Hepatocyte (in vitro differentiated cells): ENCODE results near the gene GPX4. TPM values are rescaled to one million over a fixed set of nuclear protein-coding genes. Genes with fewer than 3 reads are reported as not detected.
"Not testable (repeated sequence)": the region's sequence is repeated elsewhere in the genome, so short reads cannot be mapped to it uniquely, and the experiment has no call there.

Experiments used
- DNase-seq: peaks from one replicate; pipeline ENCODE4 v3.0.0-alpha.2; 2016; ENCODE audit warnings: low spot score
- H2AFZ ChIP-seq: fragments of 200-600 bp; sonication (generic); 2 replicates; pipeline ENCODE4 v1.6.0; 2016; ENCODE audit warnings: antibody characterized with exemption, mild to moderate bottlenecking
- H3K27ac ChIP-seq: fragments of 200-600 bp; sonication (generic); 2 replicates; pipeline ENCODE4 v1.5.1; 2016; ENCODE audit warnings: mild to moderate bottlenecking
- H3K27me3 ChIP-seq: fragments of 200-600 bp; sonication (generic); 2 replicates; pipeline ENCODE4 v1.6.1; 2016
- H3K36me3 ChIP-seq: fragments of 200-600 bp; sonication (generic); replicated peaks from 2 replicates; pipeline ENCODE4 v1.5.1; 2016; ENCODE audit warnings: low read depth; ENCODE audit not compliant: insufficient read depth
- H3K4me1 ChIP-seq: fragments of 200-600 bp; sonication (generic); 2 replicates; pipeline ENCODE4 v1.5.1; 2016; ENCODE audit warnings: mild to moderate bottlenecking, moderate library complexity; ENCODE audit not compliant: insufficient read depth
- H3K4me2 ChIP-seq: fragments of 200-600 bp; sonication (generic); 2 replicates; pipeline ENCODE4 v1.6.0; 2016
- H3K4me3 ChIP-seq: fragments of 200-600 bp; sonication (generic); 2 replicates; pipeline ENCODE4 v1.5.1; 2016; ENCODE audit warnings: mild to moderate bottlenecking
- H3K79me2 ChIP-seq: fragments of 200-600 bp; sonication (generic); 2 replicates; pipeline ENCODE4 v1.6.0; 2017; ENCODE audit warnings: mild to moderate bottlenecking
- H3K9me2 ChIP-seq: fragments of 200-600 bp; sonication (generic); replicated peaks from 2 replicates; pipeline ENCODE4 v1.6.0; 2017; ENCODE audit warnings: mild to moderate bottlenecking; ENCODE audit not compliant: insufficient read depth
- H3K9me3 ChIP-seq: fragments of 200-600 bp; sonication (generic); 2 replicates; pipeline ENCODE4 v1.5.1; 2016; ENCODE audit warnings: low read depth, mild to moderate bottlenecking
- H4K20me1 ChIP-seq: fragments of 200-600 bp; sonication (generic); 2 replicates; pipeline ENCODE4 v1.6.0; 2016; ENCODE audit warnings: mild to moderate bottlenecking; ENCODE audit not compliant: insufficient read depth, poor library complexity, severe bottlenecking
- CTCF ChIP-seq: fragments of 200-600 bp; sonication (generic); IDR thresholded peaks from 2 replicates; pipeline ENCODE4 v1.5.1; 2016; ENCODE audit warnings: antibody characterized with exemption, mild to moderate bottlenecking; ENCODE audit not compliant: poor library complexity
- EZH2 ChIP-seq: fragments of 200-600 bp; sonication (generic); IDR thresholded peaks from 2 replicates; pipeline ENCODE4 v1.6.1; 2016; ENCODE audit warnings: antibody characterized with exemption, mild to moderate bottlenecking, borderline replicate concordance
- EZH2phosphoT487 ChIP-seq: fragments of 200-600 bp; sonication (generic); IDR thresholded peaks from one replicate; pipeline ENCODE4 v1.6.1; 2018; ENCODE audit warnings: antibody characterized with exemption, mild to moderate bottlenecking, low read depth, moderate library complexity; ENCODE audit not compliant: unreplicated experiment, severe bottlenecking
- WGBS: methylation state at CpG from one replicate; pipeline ENCODE4 v1.1.6; 2016; ENCODE audit warnings: low lambda C conversion rate; ENCODE audit errors: missing lambda C conversion rate; 5-methylcytosine and 5-hydroxymethylcytosine counted together
- polyA plus RNA-seq: library from polyadenylated mRNA; unstranded; fragments of >200 nt; fragmentation: Nextera tagmentation; extraction: Ambion mirVana; gene quantifications from 2 replicates; pipeline ENCODE4 v1.2.1, GENCODE V29; 2016
- total RNA-seq: library from RNA; depleted of rRNA; stranded (reverse); fragments of >200 nt; gene quantifications from 2 replicates; pipeline ENCODE4 v1.2.3, GENCODE V29; 2014

Gene GPX4
- total and polyA plus RNA-seq, 2 experiments from 2014 or later: 539 to 735 TPM

DNA sequence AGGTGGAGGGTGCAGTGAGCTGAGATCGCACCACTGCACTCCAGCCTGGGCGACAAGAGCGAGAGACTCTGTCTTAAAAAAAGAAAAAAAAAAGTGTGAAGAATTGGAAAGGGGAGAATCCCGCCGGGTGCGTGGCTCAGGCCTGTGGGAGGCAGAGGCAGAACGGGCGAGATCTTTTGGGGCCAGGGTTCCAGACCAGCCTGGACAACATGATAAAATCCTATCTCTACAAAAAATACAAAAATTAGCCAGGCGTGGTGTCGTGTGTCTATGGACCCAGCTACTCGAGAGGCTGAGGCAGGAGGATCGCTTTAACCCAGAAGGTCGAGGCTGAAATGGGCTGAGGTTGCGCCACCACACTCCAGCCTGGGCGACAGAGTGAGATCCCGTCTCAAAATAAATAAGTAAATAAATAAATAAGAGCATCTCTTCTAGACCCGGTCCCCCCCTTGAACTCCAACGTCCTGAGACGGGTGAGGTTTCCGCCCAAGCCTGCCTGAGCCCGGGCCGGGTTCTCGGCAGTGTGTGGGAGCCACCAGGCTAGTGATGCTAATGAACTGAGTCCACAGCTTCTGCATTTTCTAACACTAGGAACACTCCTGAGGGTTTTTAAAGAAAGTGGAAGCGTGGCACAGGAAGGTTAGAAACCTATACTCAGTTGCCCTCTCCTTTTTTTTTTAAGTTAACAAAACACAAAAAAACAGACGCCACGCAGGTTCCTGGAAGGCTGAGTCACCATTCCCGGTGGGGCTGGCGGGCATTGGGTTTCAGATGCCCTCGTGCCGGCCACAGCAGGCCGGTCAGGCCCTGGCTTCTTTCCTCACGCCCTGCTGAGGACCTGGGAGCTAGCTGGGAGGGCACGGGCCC is 22.0 kb downstream of the GPX4 start:
- H3K4me2 ChIP-seq: no peak overlapping the region

GRCh38 chr19:1126984-1127760 is 23.4 kb downstream of the GPX4 start:
- Histone ChIP-seq H3K36me3 (no peaks in the 10 kb centered on the region), H3K27ac (no peak overlapping the region), H4K20me1 (peaks cover 12% of the 10 kb centered on the region), H2AFZ (no peak overlapping the region), H3K4me3 (no peak overlapping the region), H3K27me3 (no peaks in the 10 kb centered on the region), H3K4me2 (no peak overlapping the region), H3K9me3 (no peaks in the 10 kb centered on the region), H3K79me2 (peaks cover 27% of the 10 kb centered on the region), H3K4me1 (peaks cover 9% of the 10 kb centered on the region), H3K9me2 (no peaks in the 10 kb centered on the region)
- DNase-seq: no peak
- TF ChIP-seq EZH2 (no peak), EZH2phosphoT487 (no peak), CTCF (no peak)
- WGBS: 95% methylated on average over 28 of the region's 33 CpGs

More for the DNA sequence above, 22.0 kb downstream of the GPX4 start:
- Histone ChIP-seq H3K4me3 (no peak overlapping the region), H3K9me2 (no peaks in the 10 kb centered on the region), H2AFZ (no peak overlapping the region), H3K79me2 (peaks cover 18% of the 10 kb centered on the region), H3K4me1 (peaks cover 1% of the 10 kb centered on the region), H4K20me1 (peaks cover 9% of the 10 kb centered on the region), H3K36me3 (no peaks in the 10 kb centered on the region), H3K27me3 (no peaks in the 10 kb centered on the region), H3K27ac (no peak overlapping the region), H3K9me3 (no peaks in the 10 kb centered on the region)
- no peak for DNase-seq
- TF ChIP-seq EZH2phosphoT487: no peak
- TF ChIP-seq CTCF: no peak
- no peak for TF ChIP-seq EZH2
- WGBS: 91% methylated on average over 33 of the region's 33 CpGs

GRCh38 chr19:1128106-1128505 is 24.3 kb downstream of the GPX4 start:
- H3K9me3 ChIP-seq: no peaks in the 10 kb centered on the region
- H3K4me1 ChIP-seq: peaks cover 18% of the 10 kb centered on the region
- TF ChIP-seq EZH2: no peak
- TF ChIP-seq CTCF: no peak
- TF ChIP-seq EZH2phosphoT487: no peak
- H3K9me2 ChIP-seq: no peaks in the 10 kb centered on the region
- no peak for DNase-seq
- no peak overlapping the region for H3K4me3 ChIP-seq
- 96% methylated on average over 14 of the region's 17 CpGs for WGBS
- H3K79me2 ChIP-seq: peaks cover 28% of the 10 kb centered on the region
- H2AFZ ChIP-seq: no peak overlapping the region
- H3K27me3 ChIP-seq: no peaks in the 10 kb centered on the region
- peaks cover 12% of the 10 kb centered on the region for H4K20me1 ChIP-seq
- H3K36me3 ChIP-seq: no peaks in the 10 kb centered on the region
- H3K4me2 ChIP-seq: no peak overlapping the region
- H3K27ac ChIP-seq: no peak overlapping the region

DNA sequence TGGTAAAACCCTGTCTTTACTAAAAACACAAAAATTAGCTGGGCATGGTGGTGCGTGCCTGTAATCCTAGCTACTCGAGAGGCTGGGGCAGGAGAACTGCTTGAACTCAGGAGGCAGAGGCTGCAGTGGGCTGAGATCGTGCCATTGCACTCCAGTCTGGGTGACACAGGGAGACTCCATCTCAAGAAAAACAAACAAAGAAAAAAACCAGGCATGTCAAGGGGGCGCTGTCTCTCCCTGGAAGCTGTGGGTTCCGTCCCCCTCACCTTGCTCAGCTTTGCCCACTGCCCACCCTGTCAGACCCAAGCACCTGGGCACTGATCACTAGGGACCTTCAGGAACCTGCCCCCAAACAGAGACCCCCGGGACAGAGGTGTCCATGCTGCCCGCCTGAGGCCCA is 25.3 kb downstream of the GPX4 start:
- H3K27ac ChIP-seq, H3K9me3 ChIP-seq, H3K4me2 ChIP-seq, H3K27me3 ChIP-seq, H2AFZ ChIP-seq, H3K9me2 ChIP-seq, DNase-seq, H3K4me3 ChIP-seq, H3K36me3 ChIP-seq: not testable (repeated sequence)
- 96% methylated on average over 7 of the region's 7 CpGs for WGBS
- H3K79me2 ChIP-seq: peaks cover 32% of the 10 kb centered on the region
- peaks cover 12% of the 10 kb centered on the region for H4K20me1 ChIP-seq
- peaks cover 22% of the 10 kb centered on the region for H3K4me1 ChIP-seq
